Ovary (tissue), 9 donors: ENCODE data around the gene CARD10. TPM values are rescaled to one million over a fixed set of nuclear protein-coding genes. Genes with fewer than 3 reads are reported as not detected.

Experiments used
- DNase-seq, 5 donors: peaks; one replicate each; pipeline ENCODE4 v3.0.0-alpha.2; 2019 to 2020
- H3K27ac ChIP-seq, 2 donors: fragments of 200-600 bp; one replicate each; pipeline versions ENCODE4 v1.5.1 to v1.8.0; 2019 to 2022
- H3K27me3 ChIP-seq: fragments of 200-600 bp; one replicate; pipeline ENCODE4 v1.8.0; 2022
- H3K36me3 ChIP-seq: fragments of 200-600 bp; sonication (generic); one replicate; pipeline ENCODE4 v1.5.1; 2019
- H3K4me1 ChIP-seq: one replicate; pipeline ENCODE4 v1.8.1; 2013; ENCODE audit warnings: mild to moderate bottlenecking, moderate library complexity; ENCODE audit not compliant: insufficient read depth
- H3K4me3 ChIP-seq: fragments of 200-600 bp; sonication (generic); one replicate; pipeline ENCODE4 v1.5.1; 2017
- H3K9me3 ChIP-seq, 2 donors: fragments of 200-600 bp in 1 of 2; sonication (generic) in 1 of 2; one replicate each; pipeline versions ENCODE4 v1.5.1 to v1.8.1; 2013 to 2019; ENCODE audit warnings: mild to moderate bottlenecking in 1 of 2, moderate library complexity in 1 of 2
- EP300 ChIP-seq: sonication (generic); formaldehyde crosslinking; IDR thresholded peaks from one replicate; pipeline ENCODE4 v1.6.1; 2017; ENCODE audit warnings: antibody characterized with exemption
- POLR2A ChIP-seq: fragments of 450-650 bp; IDR thresholded peaks from one replicate; pipeline ENCODE4 v1.6.1; 2017; ENCODE audit warnings: antibody characterized with exemption, mild to moderate bottlenecking, moderate library complexity
- WGBS, 3 donors: extraction: QIAGEN DNeasy Blood & Tissue Kit in 1 of 3; methylation state at CpG; one replicate each; pipeline versions ENCODE4 v1.1.5 to v1.1.7; 2013 to 2017; 5-methylcytosine and 5-hydroxymethylcytosine counted together
- intact Hi-C, 4 donors: fragments of 100-400 bp; cut with DNase I; formaldehyde crosslinking; loops; one replicate each; pipeline versions ENCODE4 v1.11.0 to v1.15.1; 2022 to 2023
- polyA plus RNA-seq, 2 donors: library from polyadenylated mRNA; stranded (reverse); fragments of 200-250 nt in 1 of 2; fragments of 350-450 nt in 1 of 2; fragmentation: Illumina TruSeq in 1 of 2; extraction: RNeasy Lipid Tissue Mini Kit (QIAGEN cat#74804) in 1 of 2; gene quantifications; one replicate each; pipeline ENCODE4 v1.2.3, GENCODE V29; 2013 to 2014
- total RNA-seq, 7 donors: library from RNA; depleted of rRNA in 2 of 7; stranded (reverse); fragments of >200 nt in 2 of 7; fragmentation: NEBNext Ultra II Directional in 3 of 7; extraction: Animal tissue kit (Norgen Biotek cat#: 25700) in 3 of 7; gene quantifications; one replicate each; pipeline versions ENCODE4 v1.1.0 to v1.2.4, GENCODE V29; 2016 to 2023
- TF ChIP-seq, protein P1 (sequence below), 3 donors: fragments of 450-650 bp in 2 of 3; fragments of 200-600 bp in 1 of 3; IDR thresholded peaks; one replicate each; pipeline versions ENCODE4 v1.5.1 to v1.8.0; 2016 to 2022; ENCODE audit warnings: antibody characterized with exemption in 3 of 3, mild to moderate bottlenecking in 1 of 3
- donor health status: DM: no; HTN: no; CAD: no; lungs with moderate emphysema.
- donor health status: DM: no; HTN: no; CAD: no.
- donor health status: Bipolar disorder and iron deficiency.
- donor health status: DM: yes; HTN: yes; CAD: no.
- donor health status: DM: no; HTN: no; CAD: no.
- donor health status: DM: yes; HTN: yes; CAD: no.

CARD10 gene
- total and polyA plus RNA-seq, 9 donors, result 0.72 to 13.6 (median 9.6) TPM

- DNase-seq, result peak; percentile 73 to 85 (median 78)
- peak within 1 kb of the TSS; percentile 99 for H3K27ac ChIP-seq
- peaks cover 13% of the 10 kb centered on the region for H3K4me1 ChIP-seq
- no peaks in the 10 kb centered on the region for H3K27me3 ChIP-seq
- WGBS, 3 donors, result 4 to 5% (median 4%) methylated on average over 43 to 75 of the region's 76 CpGs
- TF ChIP-seq, protein P1, sequence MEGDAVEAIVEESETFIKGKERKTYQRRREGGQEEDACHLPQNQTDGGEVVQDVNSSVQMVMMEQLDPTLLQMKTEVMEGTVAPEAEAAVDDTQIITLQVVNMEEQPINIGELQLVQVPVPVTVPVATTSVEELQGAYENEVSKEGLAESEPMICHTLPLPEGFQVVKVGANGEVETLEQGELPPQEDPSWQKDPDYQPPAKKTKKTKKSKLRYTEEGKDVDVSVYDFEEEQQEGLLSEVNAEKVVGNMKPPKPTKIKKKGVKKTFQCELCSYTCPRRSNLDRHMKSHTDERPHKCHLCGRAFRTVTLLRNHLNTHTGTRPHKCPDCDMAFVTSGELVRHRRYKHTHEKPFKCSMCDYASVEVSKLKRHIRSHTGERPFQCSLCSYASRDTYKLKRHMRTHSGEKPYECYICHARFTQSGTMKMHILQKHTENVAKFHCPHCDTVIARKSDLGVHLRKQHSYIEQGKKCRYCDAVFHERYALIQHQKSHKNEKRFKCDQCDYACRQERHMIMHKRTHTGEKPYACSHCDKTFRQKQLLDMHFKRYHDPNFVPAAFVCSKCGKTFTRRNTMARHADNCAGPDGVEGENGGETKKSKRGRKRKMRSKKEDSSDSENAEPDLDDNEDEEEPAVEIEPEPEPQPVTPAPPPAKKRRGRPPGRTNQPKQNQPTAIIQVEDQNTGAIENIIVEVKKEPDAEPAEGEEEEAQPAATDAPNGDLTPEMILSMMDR (IDR thresholded peaks at IDR 0.05), result no peak
- TF ChIP-seq POLR2A, result peak; percentile 77
- TF ChIP-seq EP300, result no peak
- H3K9me3 ChIP-seq, result no peaks in the 10 kb centered on the region
- no peaks in the 10 kb centered on the region for H3K36me3 ChIP-seq
- intact Hi-C loops, result loop anchor here in 3 of 4 donors (2.0 kb wide), 1 partner anchor 13 kb away; no protein-coding TSS in a partner anchor
- H3K4me3 ChIP-seq, result peak within 1 kb of the TSS; percentile 61
Measured at GRCh38 chr22:37559901-37560607, 40.8 kb upstream of the CARD10 start, which contains the start of gene CDC42EP1. TSS of gene CDC42EP1 (plus strand) at chr22:37560480. CDS start at chr22:37566350, 5,870 bp downstream.

DNA sequence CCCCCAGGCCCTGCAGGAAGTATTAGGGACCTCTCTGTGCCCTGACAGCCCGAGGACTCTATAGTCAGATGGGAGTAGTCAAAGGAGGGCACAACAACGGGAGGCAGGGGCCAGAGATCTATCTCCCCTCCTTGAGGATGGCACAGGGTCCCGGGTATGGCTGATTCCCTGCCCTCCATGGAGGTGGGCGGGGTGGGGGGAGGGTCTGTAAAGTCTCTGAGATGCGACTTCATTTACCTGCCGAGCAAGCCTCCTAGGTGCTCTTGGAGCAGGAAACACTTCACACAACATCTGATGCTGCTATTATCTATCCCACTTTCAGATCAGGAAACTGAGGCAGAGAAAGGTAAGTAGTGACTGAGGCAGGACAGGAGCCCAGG is 40.3 kb upstream of the CARD10 start:
- DNase-seq, result peak in 3 of 5 donors; percentile 36 to 44 (median 40)
- Histone ChIP-seq H3K36me3 (no peaks in the 10 kb centered on the region), H3K27ac (peak overlapping the region; percentile 99), H3K4me3 (peak overlapping the region; percentile 61), H3K4me1 (peaks cover 12% of the 10 kb centered on the region), H3K27me3 (no peaks in the 10 kb centered on the region), H3K9me3 (no peaks in the 10 kb centered on the region)
- intact Hi-C loops, result no loop called here
- TF ChIP-seq, protein P1 (IDR thresholded peaks at IDR 0.05), result no peak
- TF ChIP-seq EP300, result no peak
- TF ChIP-seq POLR2A, result no peak
- 71 to 78% (median 76%) methylated on average over 6 of the region's 6 CpGs for WGBS, 3 donors

DNA sequence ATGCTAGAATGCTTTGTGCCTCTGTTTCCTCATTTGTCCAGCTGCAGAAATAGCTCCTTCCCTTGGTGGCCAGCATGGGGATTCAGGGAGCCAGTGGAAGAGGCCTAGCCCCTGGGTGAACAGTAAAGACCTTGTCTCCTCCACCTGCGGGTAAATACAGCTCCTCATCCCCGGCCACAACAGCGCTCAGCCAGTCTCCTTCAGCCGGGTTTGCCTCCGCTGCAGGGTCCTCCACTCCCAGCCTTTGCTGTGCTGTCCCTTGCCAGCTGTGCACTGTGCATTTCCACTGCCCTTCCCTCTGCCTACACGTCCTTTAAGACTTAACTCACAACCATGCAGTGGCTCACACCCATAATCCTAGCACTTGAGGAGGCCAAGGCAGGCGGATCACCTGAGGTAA is 39.6 kb upstream of the CARD10 start:
- H3K27ac ChIP-seq, result peak overlapping the region in 1 of 2 donors; percentile 3

GRCh38 chr22:37557321-37558001 is 38.2 kb upstream of the CARD10 start:
- Histone ChIP-seq H3K27me3 (no peaks in the 10 kb centered on the region), H3K4me3 (no peak overlapping the region), H3K4me1 (peaks cover 8% of the 10 kb centered on the region), H3K9me3 (no peaks in the 10 kb centered on the region), H3K36me3 (no peaks in the 10 kb centered on the region), H3K27ac (no peak overlapping the region)
- intact Hi-C loops, result no loop called here
- TF ChIP-seq, protein P1 (IDR thresholded peaks at IDR 0.05), result no peak
- TF ChIP-seq POLR2A (no peak), EP300 (no peak)
- WGBS, 3 donors, result 76 to 94% (median 87%) methylated on average over 7 of the region's 7 CpGs
- no peak for DNase-seq

More for the DNA sequence above, 39.6 kb upstream of the CARD10 start:
- no peak overlapping the region for H3K4me3 ChIP-seq
- H3K9me3 ChIP-seq, result no peaks in the 10 kb centered on the region
- DNase-seq, result peak in 1 of 5 donors; percentile 39
- WGBS, 3 donors, result 81 to 82% (median 82%) methylated on average over 7 of the region's 7 CpGs
- no peaks in the 10 kb centered on the region for H3K27me3 ChIP-seq
- TF ChIP-seq, protein P1 (IDR thresholded peaks at IDR 0.05), result no peak
- TF ChIP-seq POLR2A (no peak), EP300 (no peak)
- peaks cover 8% of the 10 kb centered on the region for H3K4me1 ChIP-seq
- H3K36me3 ChIP-seq, result no peaks in the 10 kb centered on the region
- intact Hi-C loops, result no loop called here
